ENCODE data around the gene TNS1. TPM values are rescaled to one million over a fixed set of nuclear protein-coding genes. Genes with fewer than 3 reads are reported as not detected.

TNS1 gene
- total RNA-seq, 1 donor, result 116 TPM

- no peak overlapping the region for H3K4me3 ChIP-seq (ENCODE audit: low read depth, low read length)
- no peak for DNase-seq (ENCODE audit: low read depth)
- no peak for TF ChIP-seq CTCF (IDR thresholded peaks at IDR 0.05; ENCODE audit: insufficient read depth, low read length)
Measured at GRCh38 chr2:217752714-217753459, 249.9 kb downstream of the TNS1 start.

DNA sequence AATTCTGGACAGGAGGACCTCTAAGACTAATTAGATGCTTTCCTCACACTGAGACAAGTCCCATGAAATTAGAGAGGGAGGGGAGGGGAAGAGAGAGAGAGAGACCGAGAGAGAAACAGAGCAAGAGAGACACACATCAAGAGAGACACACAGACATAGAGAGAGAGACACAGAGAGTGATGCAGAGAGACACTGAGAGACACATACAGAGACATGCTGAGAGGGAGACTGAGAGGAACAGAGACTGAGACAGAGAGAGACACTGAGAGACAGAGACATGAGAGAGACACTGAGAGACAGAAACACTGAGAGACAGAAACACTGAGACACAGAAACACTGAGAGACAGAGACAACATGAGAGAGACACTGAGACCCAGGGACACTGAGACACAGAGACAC, 250.8 kb downstream of the TNS1 start:
- no peak for DNase-seq (ENCODE audit: low read depth)
- H3K4me3 ChIP-seq (ENCODE audit: low read depth, low read length), result no peak overlapping the region
- no peak for TF ChIP-seq CTCF (IDR thresholded peaks at IDR 0.05; ENCODE audit: insufficient read depth, low read length)

DNA sequence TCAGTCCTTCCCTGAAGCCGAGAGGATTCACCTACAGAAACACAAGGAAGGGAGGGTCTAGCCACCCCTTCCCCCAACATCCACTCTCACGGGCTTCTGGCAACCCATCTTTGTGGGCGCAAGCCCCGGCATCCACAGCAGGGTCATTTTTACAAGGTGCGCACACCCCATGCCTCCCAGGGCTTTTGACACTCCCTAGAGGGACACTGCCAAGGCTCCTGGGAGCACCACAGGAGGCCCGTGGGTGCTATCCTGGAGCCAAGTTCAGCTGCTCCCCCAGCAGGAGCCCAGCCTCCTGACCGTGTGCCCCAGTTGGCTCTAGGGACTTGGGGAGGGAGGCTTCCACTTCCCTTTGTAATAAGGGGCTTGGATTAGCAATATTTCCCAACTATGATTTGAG, 251.6 kb downstream of the TNS1 start:
- no peak overlapping the region for H3K4me3 ChIP-seq (ENCODE audit: low read depth, low read length)
- TF ChIP-seq CTCF (IDR thresholded peaks at IDR 0.05; ENCODE audit: insufficient read depth, low read length), result no peak
- no peak for DNase-seq (ENCODE audit: low read depth)

Small RNA genes within 50 kb of the gene (small RNA-seq; reads per million reads assigned to genes)
- 0.32 reads per million for gene MIR6809

Other genes with a start within 250 kb of the TNS1 start
- gene RUFY4, start 66.3 kb upstream of the TNS1 start, total RNA-seq (ENCODE audit: low replicate concordance), result not detected in 2 replicates
- not detected in 2 replicates for gene CXCR2, start 123.0 kb upstream of the TNS1 start, total RNA-seq (ENCODE audit: low replicate concordance)
- gene CXCR1, start 164.0 kb upstream of the TNS1 start, total RNA-seq (ENCODE audit: low replicate concordance), result not detected in 2 replicates
- 121 and 368 TPM in 2 replicates for gene ARPC2, start 214.2 kb upstream of the TNS1 start, total RNA-seq (ENCODE audit: low replicate concordance)

Measured in fibroblast of the aortic adventitia (primary cell).